ENCODE data around the gene ABCC8. TPM values are rescaled to one million over a fixed set of nuclear protein-coding genes. Genes with fewer than 3 reads are reported as not detected.

Gene ABCC8
- total and polyA plus RNA-seq, 2 of the 8 experiments (the other 6 are each of a cell fraction or from before 2014, with no cell fraction given) = 3.7 to 4.9 TPM

- Histone ChIP-seq H2BK120ac (replicated peaks; ENCODE audit: low read depth, low read length) (no peak overlapping the region), H3K9me3 (ENCODE audit: insufficient read depth in 2 of 2, low read depth in 1 of 2, low read length in 1 of 2) (no peaks in the 10 kb centered on the region), H2AFZ (ENCODE audit: low read length) (no peak overlapping the region), H3K23ac (ENCODE audit: insufficient read length) (no peak overlapping the region), H3K14ac (ENCODE audit: insufficient read length) (no peak overlapping the region), H2BK15ac (ENCODE audit: low read length) (0 out of 2 replicates have a peak overlapping the region, but pooled peaks have one; percentile 51), H3K79me1 (ENCODE audit: low read depth, low read length) (no peaks in the 10 kb centered on the region; the same call in 1 of the 2 replicates), H4K5ac (ENCODE audit: insufficient read length, low read depth, low read length) (no peak overlapping the region), H3K4me1 (replicated peaks in 1 of 4; ENCODE audit: control insufficient read depth in 3 of 4, insufficient read depth in 4 of 4, low read length in 3 of 4) (peaks cover 0 to 8% (median 0%) of the 10 kb centered on the region in 4 experiments; a peak in 1 of 7 replicates), H3K23me2 (ENCODE audit: low read depth, low read length) (no peaks in the 10 kb centered on the region), H2AK5ac (ENCODE audit: low read depth, low read length) (no peak overlapping the region), H3K4me3 (ENCODE audit: extremely low read depth in 1 of 4, insufficient read depth in 2 of 4, low read depth in 3 of 4, low read length in 4 of 4) (no peak overlapping the region), H3K36me3 (ENCODE audit: control insufficient read depth in 2 of 4, insufficient read depth in 4 of 4, low read length in 3 of 4) (no peaks in the 10 kb centered on the region), H4K20me1 (replicated peaks in 1 of 2; ENCODE audit: control insufficient read depth in 1 of 2, insufficient read depth in 2 of 2, low read length in 2 of 2) (peaks cover 0 to 3% of the 10 kb centered on the region in 2 experiments), H3K79me2 (ENCODE audit: control insufficient read depth in 1 of 2, insufficient read depth in 2 of 2, low read length in 2 of 2) (no peaks in the 10 kb centered on the region), H2BK5ac (ENCODE audit: low read depth, low read length) (no peak overlapping the region), H3K4me2 (ENCODE audit: insufficient read depth in 1 of 2, low read depth in 2 of 2, low read length in 2 of 2) (no peak overlapping the region), H4K8ac (ENCODE audit: extremely low read depth, insufficient read depth, low read length) (no peak overlapping the region), H3K9ac (replicated peaks in 1 of 4; ENCODE audit: extremely low read depth in 1 of 4, low read depth in 3 of 4, low read length in 3 of 4) (no peak overlapping the region), H3K27ac (ENCODE audit: low read depth, low read length) (no peak overlapping the region), H3K27me3 (replicated peaks in 1 of 4; ENCODE audit: control insufficient read depth in 3 of 4, extremely low read depth in 1 of 4, insufficient read depth in 3 of 4, low read length in 3 of 4) (peaks cover 0 to 2% (median 0%) of the 10 kb centered on the region in 4 experiments; a peak in 1 of 7 replicates), H2BK12ac (ENCODE audit: low read depth, low read length) (no peak overlapping the region), H3K4ac (replicated peaks; ENCODE audit: insufficient read length, low read depth, low read length) (no peak overlapping the region), H2BK20ac (ENCODE audit: low read length) (no peak overlapping the region), H3K18ac (ENCODE audit: extremely low read depth, low read length) (no peak overlapping the region), H4K91ac (replicated peaks; ENCODE audit: insufficient read length, low read length) (no peak overlapping the region), H3K56ac (replicated peaks; ENCODE audit: insufficient read length, low read depth, low read length) (no peak overlapping the region)
- ChIA-PET CTCF (ENCODE audit: partially characterized antibody) (interaction anchor here (0.7 to 38.8 kb wide), 49 partner anchors 9 to 347 kb away, joined by 3 to 1414 read pairs (median 6); partner anchors contain the start of genes ABCC8, OTOG and USH1C), POLR2A (ENCODE audit: partially characterized antibody) (interaction anchor here (0.5 to 1.3 kb wide), 6 partner anchors 22 to 311 kb away, joined by 3 to 5 read pairs (median 3); no protein-coding TSS in a partner anchor)
- DNase-seq (ENCODE audit: low read depth in 1 of 2, low spot score in 2 of 2) (peak; percentile 58 to 83), FAIRE-seq (peak; percentile 75)
- 44% methylated on average over 6 of the region's 6 CpGs; no CpG with 5 or more reads in 1 of the 2 experiments for WGBS, 2 experiments (ENCODE audit: extremely low coverage in 1 of 2, insufficient coverage in 1 of 2, insufficient read length in 1 of 2, insufficient replicate concordance in 2 of 2, low coverage in 1 of 2, low lambda C conversion rate in 2 of 2, missing lambda C conversion rate in 1 of 2)
- TF ChIP-seq GABPA (IDR thresholded peaks at IDR 0.05; ENCODE audit: borderline replicate concordance, insufficient read depth, low read length) (no peak), BRCA1 (IDR thresholded peaks at IDR 0.05; ENCODE audit: low read depth, low read length) (no peak), POLR2A (IDR thresholded peaks at IDR 0.05; ENCODE audit: control extremely low read depth in 1 of 2, low read depth in 2 of 2, low read length in 2 of 2) (no peak), TAF7 (optimal IDR thresholded peaks at IDR 0.05; ENCODE audit: borderline replicate concordance, low read depth, low read length) (no peak), RAD21 (IDR thresholded peaks at IDR 0.05 in 1 of 2, conservative IDR thresholded peaks at IDR 0.05 in 1 of 2; ENCODE audit: low read depth in 2 of 2, low read length in 2 of 2) (peak; percentile 98 to 100), EP300 (IDR thresholded peaks at IDR 0.05; ENCODE audit: borderline replicate concordance in 1 of 2, low read depth in 2 of 2, low read length in 2 of 2) (no peak), JUN (IDR thresholded peaks at IDR 0.05; ENCODE audit: low read depth, low read length) (no peak), TAF1 (IDR thresholded peaks at IDR 0.05; ENCODE audit: low read depth, low read length) (no peak), SAP30 (IDR thresholded peaks at IDR 0.05; ENCODE audit: insufficient read depth, insufficient replicate concordance, low read length) (no peak)
Measured at GRCh38 chr11:17384002-17384511, 92.6 kb downstream of the ABCC8 start.
